Adrenal gland (tissue), 5 donors: ENCODE data around the gene TMCC2.

Source experiments
- POLR2A ChIP-seq, 2 donors: fragments of 450-650 bp; IDR thresholded peaks; one replicate each; pipeline ENCODE4 v1.6.1; 2017; ENCODE audit warnings: antibody characterized with exemption in 2 of 2, mild to moderate bottlenecking in 2 of 2, moderate library complexity in 1 of 2
- TF ChIP-seq, protein P1 (sequence below), 6 experiments: fragments of 450-650 bp in 4 of 6; fragments of 200-600 bp in 2 of 6; sonication (generic) in 1 of 6; IDR thresholded peaks; 1 replicate in 5 of 6; 2 replicates in 1 of 6; pipeline versions ENCODE4 v1.5.1 to v1.8.0; 2016 to 2021; ENCODE audit warnings: antibody characterized with exemption in 6 of 6, mild to moderate bottlenecking in 2 of 6, moderate library complexity in 1 of 6
- donor health status: DM: no; HTN: no; CAD: no.

GRCh38 chr1:205270271-205270670, 42.5 kb downstream of the TMCC2 start:
- TF ChIP-seq, protein P1, sequence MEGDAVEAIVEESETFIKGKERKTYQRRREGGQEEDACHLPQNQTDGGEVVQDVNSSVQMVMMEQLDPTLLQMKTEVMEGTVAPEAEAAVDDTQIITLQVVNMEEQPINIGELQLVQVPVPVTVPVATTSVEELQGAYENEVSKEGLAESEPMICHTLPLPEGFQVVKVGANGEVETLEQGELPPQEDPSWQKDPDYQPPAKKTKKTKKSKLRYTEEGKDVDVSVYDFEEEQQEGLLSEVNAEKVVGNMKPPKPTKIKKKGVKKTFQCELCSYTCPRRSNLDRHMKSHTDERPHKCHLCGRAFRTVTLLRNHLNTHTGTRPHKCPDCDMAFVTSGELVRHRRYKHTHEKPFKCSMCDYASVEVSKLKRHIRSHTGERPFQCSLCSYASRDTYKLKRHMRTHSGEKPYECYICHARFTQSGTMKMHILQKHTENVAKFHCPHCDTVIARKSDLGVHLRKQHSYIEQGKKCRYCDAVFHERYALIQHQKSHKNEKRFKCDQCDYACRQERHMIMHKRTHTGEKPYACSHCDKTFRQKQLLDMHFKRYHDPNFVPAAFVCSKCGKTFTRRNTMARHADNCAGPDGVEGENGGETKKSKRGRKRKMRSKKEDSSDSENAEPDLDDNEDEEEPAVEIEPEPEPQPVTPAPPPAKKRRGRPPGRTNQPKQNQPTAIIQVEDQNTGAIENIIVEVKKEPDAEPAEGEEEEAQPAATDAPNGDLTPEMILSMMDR (IDR thresholded peaks at IDR 0.05), result no peak
- TF ChIP-seq POLR2A (IDR thresholded peaks at IDR 0.05), result no peak
